HepG2 (cell line): Measurements from ENCODE around the gene TCF12.

Source experiments
- CTCF ChIP-seq: sonication (generic); formaldehyde crosslinking; IDR thresholded peaks from 2 replicates; pipeline ENCODE4 v1.5.0; 2020; ENCODE audit warnings: mild to moderate bottlenecking, missing genetic modification reagents, moderate library complexity
- JUN ChIP-seq: sonication (generic); formaldehyde crosslinking; IDR thresholded peaks from 2 replicates; pipeline ENCODE4 v1.4.0; 2020; ENCODE audit warnings: mild to moderate bottlenecking, missing genetic modification reagents
- KAT7 ChIP-seq: IDR thresholded peaks from 2 replicates; pipeline ENCODE4 v1.6.1; 2018; ENCODE audit warnings: borderline replicate concordance, missing compliant biosample characterization
- NCOA2 ChIP-seq: sonication (generic); formaldehyde crosslinking; IDR thresholded peaks from 2 replicates; pipeline ENCODE4 v1.8.0; 2022; ENCODE audit warnings: inconsistent platforms
- SIN3A ChIP-seq: IDR thresholded peaks from 2 replicates; pipeline ENCODE4 v1.6.1; 2011; ENCODE audit warnings: low read depth, mild to moderate bottlenecking, control low read depth, low read length, borderline replicate concordance

- TF ChIP-seq KAT7 (CRISPR knock-in tag) (no peak), CTCF (CRISPR knock-in tag) (no peak), JUN (CRISPR knock-in tag) (no peak), SIN3A (no peak), NCOA2 (CRISPR knock-in tag) (no peak)
Observed at GRCh38 chr15:57288926-57289580, 370.6 kb downstream of the TCF12 start.
